ENCODE results near the gene TRIM5.

Gene TRIM5

DNA sequence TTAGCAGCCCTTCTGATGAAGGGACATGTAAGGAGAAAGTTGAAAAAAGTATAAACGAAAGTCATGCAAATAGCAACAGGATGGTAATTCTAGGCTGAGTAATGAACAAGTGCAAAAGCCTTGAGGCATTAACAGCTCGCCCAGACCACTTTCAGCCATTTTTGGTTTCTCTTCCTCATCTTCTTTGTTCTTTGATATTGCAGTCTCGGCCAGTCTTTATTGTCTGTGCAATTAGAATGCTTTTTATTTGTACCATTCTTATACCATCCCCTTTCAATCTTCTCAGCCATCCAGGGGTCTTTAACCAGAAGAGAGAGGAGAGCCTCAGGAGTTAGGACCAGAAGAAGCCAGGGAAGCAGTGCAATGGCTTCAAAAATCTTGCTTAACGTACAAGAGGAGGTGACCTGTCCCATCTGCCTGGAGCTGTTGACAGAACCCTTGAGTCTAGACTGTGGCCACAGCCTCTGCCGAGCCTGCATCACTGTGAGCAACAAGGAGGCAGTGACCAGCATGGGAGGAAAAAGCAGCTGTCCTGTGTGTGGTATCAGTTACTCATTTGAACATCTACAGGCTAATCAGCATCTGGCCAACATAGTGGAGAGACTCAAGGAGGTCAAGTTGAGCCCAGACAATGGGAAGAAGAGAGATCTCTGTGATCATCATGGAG is 52.8 kb downstream of the TRIM5 start:
- Histone ChIP-seq H3K27me3 (ENCODE audit: control insufficient read depth in 1 of 2, insufficient read depth in 2 of 2, low read length in 2 of 2) (no peaks in the 10 kb centered on the region), H3K4me1 (ENCODE audit: control insufficient read depth in 1 of 2, insufficient read depth in 2 of 2, low read length in 2 of 2) (no peaks in the 10 kb centered on the region), H3K4me3 (ENCODE audit: low read depth in 1 of 2, low read length in 2 of 2) (no peak overlapping the region), H3K9me3 (ENCODE audit: control insufficient read depth in 1 of 2, low read length in 2 of 2) (no peaks in the 10 kb centered on the region), H3K9ac (ENCODE audit: low read depth in 1 of 2, low read length in 2 of 2) (no peak overlapping the region), H3K27ac (ENCODE audit: low read depth, low read length) (no peak overlapping the region), H3K36me3 (ENCODE audit: control insufficient read depth in 1 of 2, insufficient read depth in 2 of 2, low read length in 2 of 2) (peaks cover 4 to 24% of the 10 kb centered on the region in 2 donors)

DNA sequence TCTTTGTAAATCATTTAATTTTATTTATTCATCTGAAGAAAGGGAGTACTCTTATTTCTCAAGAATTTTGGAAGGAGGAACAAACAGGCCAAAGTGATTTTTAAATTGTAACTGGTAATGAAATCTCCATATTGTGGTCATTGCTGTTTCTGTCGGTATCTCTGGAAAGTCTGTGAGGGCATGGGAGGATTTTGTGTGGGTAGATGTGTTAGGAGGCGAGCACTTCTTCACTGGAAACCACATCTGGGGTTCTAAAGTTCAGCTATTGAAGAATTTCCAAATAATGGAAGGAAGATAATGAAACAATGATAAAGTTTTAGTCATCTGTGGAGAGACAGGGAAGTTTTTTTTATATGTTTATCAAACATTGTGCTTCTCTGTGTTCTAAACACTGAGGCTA is 53.5 kb downstream of the TRIM5 start:
- H3K9ac ChIP-seq (ENCODE audit: low read depth in 1 of 2, low read length in 2 of 2): no peak overlapping the region
- peaks cover 4 to 24% of the 10 kb centered on the region in 2 donors for H3K36me3 ChIP-seq (ENCODE audit: control insufficient read depth in 1 of 2, insufficient read depth in 2 of 2, low read length in 2 of 2)
- no peak overlapping the region for H3K27ac ChIP-seq (ENCODE audit: low read depth, low read length)
- no peaks in the 10 kb centered on the region for H3K9me3 ChIP-seq (ENCODE audit: control insufficient read depth in 1 of 2, low read length in 2 of 2)
- H3K4me3 ChIP-seq (ENCODE audit: low read depth in 1 of 2, low read length in 2 of 2): no peak overlapping the region
- no peaks in the 10 kb centered on the region for H3K4me1 ChIP-seq (ENCODE audit: control insufficient read depth in 1 of 2, insufficient read depth in 2 of 2, low read length in 2 of 2)
- no peaks in the 10 kb centered on the region for H3K27me3 ChIP-seq (ENCODE audit: control insufficient read depth in 1 of 2, insufficient read depth in 2 of 2, low read length in 2 of 2)

DNA sequence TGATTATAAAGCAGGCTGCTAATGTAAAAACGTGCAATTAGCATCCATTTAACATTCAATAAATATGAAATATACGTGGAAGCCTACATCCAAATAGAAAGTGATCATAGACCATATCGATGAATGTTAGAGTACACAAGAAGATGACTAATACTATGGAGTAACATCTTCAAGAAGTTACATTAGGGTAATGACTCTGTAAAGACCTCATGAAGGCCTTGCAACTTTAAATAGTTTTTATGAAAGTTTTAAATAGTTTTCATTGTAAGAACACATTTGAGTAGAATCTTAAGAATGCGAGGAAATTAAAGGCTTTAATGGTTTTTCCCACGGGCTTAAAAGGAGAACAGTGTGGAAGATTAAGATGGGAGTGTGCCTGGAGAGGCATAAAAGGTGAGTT is 58.7 kb downstream of the TRIM5 start:
- H3K27me3 ChIP-seq (ENCODE audit: control insufficient read depth in 1 of 2, insufficient read depth in 2 of 2, low read length in 2 of 2): no peaks in the 10 kb centered on the region

GRCh38 chr11:5625281-5625680 is 59.6 kb downstream of the TRIM5 start:
- peak overlapping the region; percentile 48 to 63 for H3K9ac ChIP-seq (ENCODE audit: low read depth in 1 of 2, low read length in 2 of 2)
- H3K27me3 ChIP-seq (ENCODE audit: control insufficient read depth in 1 of 2, insufficient read depth in 2 of 2, low read length in 2 of 2): no peaks in the 10 kb centered on the region
- no peaks in the 10 kb centered on the region for H3K9me3 ChIP-seq (ENCODE audit: control insufficient read depth in 1 of 2, low read length in 2 of 2)
- no peak overlapping the region for H3K27ac ChIP-seq (ENCODE audit: low read depth, low read length)
- peak overlapping the region; percentile 73 to 87 for H3K4me3 ChIP-seq (ENCODE audit: low read depth in 1 of 2, low read length in 2 of 2)
- H3K4me1 ChIP-seq (ENCODE audit: control insufficient read depth in 1 of 2, insufficient read depth in 2 of 2, low read length in 2 of 2): peaks cover 27 to 33% of the 10 kb centered on the region in 2 donors
- H3K36me3 ChIP-seq (ENCODE audit: control insufficient read depth in 1 of 2, insufficient read depth in 2 of 2, low read length in 2 of 2): no peaks in the 10 kb centered on the region

More for the DNA sequence above, 58.7 kb downstream of the TRIM5 start:
- H3K4me1 ChIP-seq (ENCODE audit: control insufficient read depth in 1 of 2, insufficient read depth in 2 of 2, low read length in 2 of 2): peaks cover 20 to 25% of the 10 kb centered on the region in 2 donors
- no peaks in the 10 kb centered on the region for H3K36me3 ChIP-seq (ENCODE audit: control insufficient read depth in 1 of 2, insufficient read depth in 2 of 2, low read length in 2 of 2)
- no peaks in the 10 kb centered on the region for H3K9me3 ChIP-seq (ENCODE audit: control insufficient read depth in 1 of 2, low read length in 2 of 2)
- H3K27ac ChIP-seq (ENCODE audit: low read depth, low read length): no peak overlapping the region
- H3K4me3 ChIP-seq (ENCODE audit: low read depth in 1 of 2, low read length in 2 of 2): peak overlapping the region; percentile 73 to 87
- H3K9ac ChIP-seq (ENCODE audit: low read depth in 1 of 2, low read length in 2 of 2): no peak overlapping the region

DNA sequence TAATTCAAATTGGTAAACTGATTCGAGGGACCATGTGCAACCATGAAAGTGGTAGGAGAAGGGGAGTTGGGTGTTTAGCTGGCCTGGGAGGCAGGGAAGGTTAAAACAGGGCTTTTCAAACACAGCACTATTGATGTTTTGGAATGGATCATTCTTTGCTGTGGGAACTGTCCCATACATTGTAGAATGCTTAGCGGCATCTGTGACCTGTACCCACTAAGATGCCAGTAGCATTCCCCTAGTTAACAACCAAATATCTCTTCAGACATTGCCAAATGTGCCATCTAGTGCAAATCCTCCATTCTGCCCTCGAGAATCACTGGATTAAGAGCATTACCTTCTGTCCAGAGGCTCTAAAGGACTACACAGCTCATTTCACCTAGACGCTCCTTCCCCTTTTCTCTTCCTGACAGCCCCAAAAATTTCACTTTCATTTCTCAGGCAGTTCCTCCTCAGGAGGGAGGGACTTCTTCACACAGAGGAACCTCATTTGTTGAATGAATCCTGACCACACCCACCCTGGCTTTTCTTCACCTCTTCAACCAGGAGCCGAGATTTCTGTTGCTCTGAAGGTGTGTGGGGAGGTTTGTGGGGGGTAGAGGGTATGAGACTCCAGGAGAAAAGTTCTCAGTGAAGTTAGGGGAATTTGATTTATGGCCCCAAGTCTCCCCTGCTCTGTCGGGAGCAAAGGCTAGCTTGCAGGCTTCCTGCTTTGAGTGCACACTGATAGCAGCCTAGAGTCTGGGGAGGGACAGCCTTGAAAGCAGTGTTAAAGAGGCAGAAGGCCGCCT is 60.2 kb downstream of the TRIM5 start, which contains the start of gene TRIM34:
TRIM34 (plus strand) TSS at position 513 of the 791 bp plus-strand sequence. CDS start 7,331 bp downstream, outside the sequence.
- Histone ChIP-seq H3K4me3 (ENCODE audit: low read depth in 1 of 2, low read length in 2 of 2) (peak within 1 kb of the TSS; percentile 73 to 87), H3K27me3 (ENCODE audit: control insufficient read depth in 1 of 2, insufficient read depth in 2 of 2, low read length in 2 of 2) (no peaks in the 10 kb centered on the region), H3K9ac (ENCODE audit: low read depth in 1 of 2, low read length in 2 of 2) (peak within 1 kb of the TSS; percentile 48 to 63), H3K36me3 (ENCODE audit: control insufficient read depth in 1 of 2, insufficient read depth in 2 of 2, low read length in 2 of 2) (no peaks in the 10 kb centered on the region), H3K4me1 (ENCODE audit: control insufficient read depth in 1 of 2, insufficient read depth in 2 of 2, low read length in 2 of 2) (peaks cover 27 to 33% of the 10 kb centered on the region in 2 donors), H3K9me3 (ENCODE audit: control insufficient read depth in 1 of 2, low read length in 2 of 2) (no peaks in the 10 kb centered on the region), H3K27ac (ENCODE audit: low read depth, low read length) (peak within 1 kb of the TSS; percentile 45)

- H3K4me1 ChIP-seq (ENCODE audit: control insufficient read depth in 1 of 2, insufficient read depth in 2 of 2, low read length in 2 of 2): peaks cover 27 to 33% of the 10 kb centered on the region in 2 donors
- H3K27ac ChIP-seq (ENCODE audit: low read depth, low read length): no peak overlapping the region
- no peaks in the 10 kb centered on the region for H3K27me3 ChIP-seq (ENCODE audit: control insufficient read depth in 1 of 2, insufficient read depth in 2 of 2, low read length in 2 of 2)
- no peak overlapping the region for H3K9ac ChIP-seq (ENCODE audit: low read depth in 1 of 2, low read length in 2 of 2)
- H3K9me3 ChIP-seq (ENCODE audit: control insufficient read depth in 1 of 2, low read length in 2 of 2): no peaks in the 10 kb centered on the region
- H3K4me3 ChIP-seq (ENCODE audit: low read depth in 1 of 2, low read length in 2 of 2): no peak overlapping the region
- H3K36me3 ChIP-seq (ENCODE audit: control insufficient read depth in 1 of 2, insufficient read depth in 2 of 2, low read length in 2 of 2): no peaks in the 10 kb centered on the region
Measured at GRCh38 chr11:5622802-5623201, 62.1 kb downstream of the TRIM5 start.

DNA sequence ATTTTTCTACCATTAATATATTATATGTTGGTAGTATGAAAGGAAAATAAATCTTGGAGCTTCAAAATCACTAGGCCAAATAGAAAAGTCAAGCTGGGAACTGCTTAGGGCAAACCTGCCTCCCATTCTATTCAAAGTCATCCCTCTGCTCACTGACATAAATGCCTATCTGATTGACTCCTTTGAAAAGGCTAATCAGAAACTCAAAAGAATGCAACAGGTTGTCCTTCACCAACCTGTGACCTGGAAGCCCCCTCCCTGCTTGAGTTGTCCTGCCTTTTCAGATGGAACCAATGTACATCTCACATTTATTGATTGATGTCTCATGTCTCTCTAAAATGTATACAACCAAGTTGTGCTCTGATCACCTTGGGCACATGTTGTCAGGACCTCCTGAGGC is 63.3 kb downstream of the TRIM5 start:
- Histone ChIP-seq H3K36me3 (ENCODE audit: control insufficient read depth in 1 of 2, insufficient read depth in 2 of 2, low read length in 2 of 2) (no peaks in the 10 kb centered on the region), H3K4me3 (ENCODE audit: low read depth in 1 of 2, low read length in 2 of 2) (no peak overlapping the region), H3K9me3 (ENCODE audit: control insufficient read depth in 1 of 2, low read length in 2 of 2) (no peaks in the 10 kb centered on the region), H3K4me1 (ENCODE audit: control insufficient read depth in 1 of 2, insufficient read depth in 2 of 2, low read length in 2 of 2) (peaks cover 27 to 33% of the 10 kb centered on the region in 2 donors), H3K27ac (ENCODE audit: low read depth, low read length) (no peak overlapping the region), H3K9ac (ENCODE audit: low read depth in 1 of 2, low read length in 2 of 2) (no peak overlapping the region), H3K27me3 (ENCODE audit: control insufficient read depth in 1 of 2, insufficient read depth in 2 of 2, low read length in 2 of 2) (no peaks in the 10 kb centered on the region)

- peaks cover 25 to 30% of the 10 kb centered on the region in 2 donors for H3K4me1 ChIP-seq (ENCODE audit: control insufficient read depth in 1 of 2, insufficient read depth in 2 of 2, low read length in 2 of 2)
- H3K9me3 ChIP-seq (ENCODE audit: control insufficient read depth in 1 of 2, low read length in 2 of 2): no peaks in the 10 kb centered on the region
- H3K9ac ChIP-seq (ENCODE audit: low read depth in 1 of 2, low read length in 2 of 2): no peak overlapping the region
- H3K4me3 ChIP-seq (ENCODE audit: low read depth in 1 of 2, low read length in 2 of 2): no peak overlapping the region
- no peak overlapping the region for H3K27ac ChIP-seq (ENCODE audit: low read depth, low read length)
- no peaks in the 10 kb centered on the region for H3K36me3 ChIP-seq (ENCODE audit: control insufficient read depth in 1 of 2, insufficient read depth in 2 of 2, low read length in 2 of 2)
- no peaks in the 10 kb centered on the region for H3K27me3 ChIP-seq (ENCODE audit: control insufficient read depth in 1 of 2, insufficient read depth in 2 of 2, low read length in 2 of 2)
Measured at GRCh38 chr11:5620651-5621521, 64.0 kb downstream of the TRIM5 start.

- H3K36me3 ChIP-seq (ENCODE audit: control insufficient read depth in 1 of 2, insufficient read depth in 2 of 2, low read length in 2 of 2): no peaks in the 10 kb centered on the region
- H3K27me3 ChIP-seq (ENCODE audit: control insufficient read depth in 1 of 2, insufficient read depth in 2 of 2, low read length in 2 of 2): no peaks in the 10 kb centered on the region
- no peaks in the 10 kb centered on the region for H3K9me3 ChIP-seq (ENCODE audit: control insufficient read depth in 1 of 2, low read length in 2 of 2)
- no peak overlapping the region for H3K27ac ChIP-seq (ENCODE audit: low read depth, low read length)
- H3K4me3 ChIP-seq (ENCODE audit: low read depth in 1 of 2, low read length in 2 of 2): no peak overlapping the region
- peaks cover 16 to 18% of the 10 kb centered on the region in 2 donors for H3K4me1 ChIP-seq (ENCODE audit: control insufficient read depth in 1 of 2, insufficient read depth in 2 of 2, low read length in 2 of 2)
- no peak overlapping the region for H3K9ac ChIP-seq (ENCODE audit: low read depth in 1 of 2, low read length in 2 of 2)
Measured at GRCh38 chr11:5618807-5619206, 66.1 kb downstream of the TRIM5 start.
